OCI-M1 (cell line): ENCODE measurements around the gene IQCM.

Source experiments
- DNase-seq: peaks from one replicate; lab custom pipeline; 2025; lab: John Stamatoyannopoulos, UW

Gene IQCM

GRCh38 chr4:149711593-149712365, 103.9 kb downstream of the IQCM start:
- DNase-seq, result no peak

- no peak for DNase-seq
Measured at GRCh38 chr4:149709640-149710039, 106.0 kb downstream of the IQCM start.

GRCh38 chr4:149708513-149709130, 107.0 kb downstream of the IQCM start:
- DNase-seq, result no peak

- peak; percentile 15 for DNase-seq
Measured at GRCh38 chr4:149707862-149708261, 107.8 kb downstream of the IQCM start.

- DNase-seq, result no peak
Measured at GRCh38 chr4:149706942-149707341, 108.7 kb downstream of the IQCM start.

- no peak for DNase-seq
Measured at GRCh38 chr4:149702414-149703293, 113.0 kb downstream of the IQCM start.

- DNase-seq, result no peak
Measured at GRCh38 chr4:149701435-149702156, 114.0 kb downstream of the IQCM start.

- DNase-seq, result no peak
Measured at GRCh38 chr4:149700272-149700671, 115.4 kb downstream of the IQCM start.

GRCh38 chr4:149699642-149700041, 116.0 kb downstream of the IQCM start:
- no peak for DNase-seq

GRCh38 chr4:149690726-149691125, 124.9 kb downstream of the IQCM start:
- DNase-seq, result peak; percentile 18

- no peak for DNase-seq
Measured at GRCh38 chr4:149684516-149684915, 131.1 kb downstream of the IQCM start.

GRCh38 chr4:149676076-149676475, 139.6 kb downstream of the IQCM start:
- DNase-seq, result peak; percentile 60

- peak; percentile 47 for DNase-seq
Measured at GRCh38 chr4:149645790-149646189, 169.9 kb downstream of the IQCM start.

- DNase-seq, result no peak
Measured at GRCh38 chr4:149638073-149638472, 177.6 kb downstream of the IQCM start.

- DNase-seq, result peak; percentile 31
Measured at GRCh38 chr4:149634368-149634767, 181.3 kb downstream of the IQCM start.

GRCh38 chr4:149631629-149632028, 184.0 kb downstream of the IQCM start:
- no peak for DNase-seq

- DNase-seq, result no peak
Measured at GRCh38 chr4:149630064-149630463, 185.6 kb downstream of the IQCM start.

GRCh38 chr4:149605601-149606378, 209.9 kb downstream of the IQCM start:
- DNase-seq, result peak; percentile 18

- DNase-seq, result no peak
Measured at GRCh38 chr4:149604827-149605226, 210.8 kb downstream of the IQCM start.

GRCh38 chr4:149595500-149595899, 220.1 kb downstream of the IQCM start:
- no peak for DNase-seq

GRCh38 chr4:149589826-149590225, 225.8 kb downstream of the IQCM start:
- DNase-seq, result no peak
